DND-41 (cell line): ENCODE data around the gene LUM.

Experiments used
- CTCF ChIP-seq: IDR thresholded peaks from 2 replicates; pipeline ENCODE4 v1.5.1; 2012; ENCODE audit warnings: borderline replicate concordance, low read length, moderate library complexity, mild to moderate bottlenecking; ENCODE audit not compliant: poor library complexity, severe bottlenecking; ENCODE audit errors: extremely low read depth
- EZH2 ChIP-seq: IDR thresholded peaks from 3 replicates; pipeline ENCODE4 v1.6.1; 2012; ENCODE audit warnings: borderline replicate concordance, low read depth, mild to moderate bottlenecking, moderate library complexity, low read length, inconsistent platforms; ENCODE audit not compliant: severe bottlenecking

- TF ChIP-seq CTCF (no peak), EZH2 (no peak)
Observed at GRCh38 chr12:91104812-91105466, 6.4 kb downstream of the LUM start.
